Inflammatory macrophage treated with lipopolysaccharide for 1 hour (primary cell): Measurements from ENCODE around the gene IFNAR2.
"Not testable (repeated sequence)": the region's sequence is repeated elsewhere in the genome, so short reads cannot be mapped to it uniquely, and the experiment has no call there.

Source experiments
- DNase-seq, 2 donors: peaks; one replicate each; pipeline ENCODE4 v3.0.0-alpha.2; 2020 to 2022

IFNAR2 gene

DNA sequence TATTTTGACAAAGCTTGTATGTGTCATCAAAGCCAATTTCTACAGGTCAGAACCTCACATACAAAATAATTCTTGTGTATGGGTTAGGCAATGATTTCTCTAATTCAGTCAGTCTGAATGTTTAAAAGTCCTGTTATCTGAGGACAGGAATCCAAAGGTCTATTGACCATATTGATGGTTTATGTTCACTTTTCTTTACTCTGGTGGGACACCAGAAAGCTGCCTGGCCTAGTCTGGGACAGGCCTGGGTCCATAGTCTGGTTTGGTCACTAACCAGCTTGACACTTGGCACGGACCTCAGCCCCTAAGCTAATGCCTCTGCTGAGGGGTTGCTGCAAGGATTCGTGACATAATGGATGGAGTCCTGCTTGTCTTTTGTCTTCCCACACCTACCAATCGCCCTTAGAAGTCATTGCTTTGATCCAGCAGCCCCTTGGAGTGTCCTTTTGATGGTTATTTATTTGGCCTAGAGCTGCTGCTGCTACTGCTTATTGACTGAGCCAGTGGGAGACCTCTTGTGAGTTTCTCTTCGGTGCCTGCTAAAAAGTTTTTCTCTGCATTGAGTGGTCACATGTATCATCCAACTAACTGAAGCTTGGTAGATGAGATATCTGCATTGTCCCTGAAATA lies 15.7 kb downstream of the IFNAR2 start:
- no peak for DNase-seq

DNA sequence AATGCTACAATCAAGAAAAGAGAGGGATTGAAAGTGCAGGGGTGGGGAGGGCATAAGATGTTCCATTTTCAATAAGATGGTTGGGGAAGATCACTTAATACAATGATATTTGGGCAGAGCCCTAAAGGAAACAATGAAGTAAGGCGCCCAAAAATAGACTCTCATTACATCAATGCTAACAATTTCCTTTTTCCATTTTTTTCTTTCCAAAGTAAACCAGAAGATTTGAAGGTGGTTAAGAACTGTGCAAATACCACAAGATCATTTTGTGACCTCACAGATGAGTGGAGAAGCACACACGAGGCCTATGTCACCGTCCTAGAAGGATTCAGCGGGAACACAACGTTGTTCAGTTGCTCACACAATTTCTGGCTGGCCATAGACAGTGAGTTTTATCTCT lies 16.8 kb downstream of the IFNAR2 start:
- no peak for DNase-seq

DNA sequence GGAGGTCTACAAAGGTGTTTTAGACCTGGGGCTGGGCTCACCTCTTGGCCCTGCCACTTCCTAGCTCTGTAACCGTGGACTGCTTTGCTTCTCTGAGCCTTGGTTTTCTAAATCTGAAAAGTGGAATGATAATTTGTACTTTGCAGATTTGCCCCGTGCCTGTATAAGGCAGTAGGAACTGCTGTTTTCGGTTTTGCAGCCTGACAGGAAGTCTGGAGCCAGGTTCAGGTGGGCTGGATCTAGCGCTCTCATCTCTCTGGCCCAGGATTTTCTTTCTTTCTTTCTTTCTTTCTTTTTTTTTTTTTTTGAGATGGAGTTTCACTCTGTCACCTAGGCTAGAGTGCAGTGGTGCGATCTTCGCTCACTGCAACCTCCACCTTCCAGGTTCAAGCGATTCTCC lies 17.2 kb downstream of the IFNAR2 start:
- DNase-seq = no peak

DNA sequence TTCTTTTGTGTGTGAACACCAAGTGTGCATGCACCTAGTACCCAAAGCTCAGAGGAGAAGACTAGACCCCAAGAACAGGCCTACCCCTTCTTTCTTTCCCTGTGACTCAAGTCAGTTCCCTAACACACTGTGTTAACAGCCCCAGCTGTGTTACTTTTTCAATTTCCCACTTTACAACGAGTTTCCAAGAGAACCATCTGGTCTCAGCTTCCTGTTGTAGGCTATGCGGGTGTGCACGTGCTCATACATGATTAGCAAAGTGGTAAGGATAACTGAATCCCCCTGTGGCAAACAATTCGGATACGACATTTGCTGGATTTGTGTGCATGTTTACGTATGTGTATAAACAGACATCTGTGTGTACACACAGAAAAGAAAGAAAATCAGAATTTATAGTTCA lies 17.9 kb downstream of the IFNAR2 start:
- DNase-seq = no peak

DNA sequence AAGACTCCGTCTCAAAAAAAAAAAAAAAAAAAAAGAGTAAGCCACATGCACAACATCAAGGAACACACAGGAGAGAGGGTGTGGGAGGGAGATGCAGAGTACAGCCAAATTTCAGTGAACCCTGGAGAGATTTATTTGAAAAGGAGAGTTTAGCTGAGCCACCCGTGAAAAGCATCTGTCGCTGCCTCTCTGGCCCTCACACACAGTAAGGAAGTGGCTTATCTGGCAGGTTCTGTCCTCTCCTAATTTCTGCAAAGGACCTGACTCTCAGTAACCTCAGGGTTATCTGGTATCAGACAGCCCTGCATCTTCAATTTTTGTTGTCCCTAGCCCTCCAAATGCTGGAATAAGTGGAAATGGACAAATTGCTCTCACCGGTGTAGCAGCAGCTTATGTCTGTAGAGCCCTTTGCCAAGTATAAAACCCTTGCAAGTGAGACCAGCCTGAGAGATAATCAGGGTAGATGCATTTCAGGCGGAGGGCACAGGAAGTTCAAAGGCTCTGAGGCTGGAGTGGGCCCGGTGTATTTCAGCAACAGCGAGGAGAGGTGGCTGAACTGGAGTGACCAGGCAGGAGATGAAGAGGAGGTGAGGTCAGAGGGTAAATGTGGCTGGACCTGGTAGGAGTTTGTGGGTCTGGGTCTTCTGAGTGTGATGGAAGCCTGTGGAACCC lies 19.7 kb downstream of the IFNAR2 start:
- DNase-seq = no peak

DNA sequence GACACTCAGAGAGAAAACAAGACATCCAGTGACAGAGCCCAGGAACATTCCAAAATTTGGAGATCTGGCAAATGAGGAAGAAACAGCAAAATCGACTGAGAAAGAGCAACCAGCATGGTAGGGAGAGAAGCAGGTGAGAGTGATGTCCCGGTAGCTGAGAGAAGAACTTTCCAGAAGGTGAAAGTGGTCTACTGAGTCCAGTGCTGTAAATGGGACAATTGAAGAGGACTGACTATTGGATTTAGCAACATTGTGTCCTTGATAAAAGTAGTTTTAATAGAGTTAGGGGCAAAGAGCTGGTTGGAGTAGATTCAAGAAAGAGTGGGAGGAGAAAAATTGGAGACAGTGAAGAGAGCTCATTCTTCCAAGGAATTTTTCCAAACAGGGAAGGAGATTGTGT lies 21.4 kb downstream of the IFNAR2 start:
- no peak for DNase-seq

DNA sequence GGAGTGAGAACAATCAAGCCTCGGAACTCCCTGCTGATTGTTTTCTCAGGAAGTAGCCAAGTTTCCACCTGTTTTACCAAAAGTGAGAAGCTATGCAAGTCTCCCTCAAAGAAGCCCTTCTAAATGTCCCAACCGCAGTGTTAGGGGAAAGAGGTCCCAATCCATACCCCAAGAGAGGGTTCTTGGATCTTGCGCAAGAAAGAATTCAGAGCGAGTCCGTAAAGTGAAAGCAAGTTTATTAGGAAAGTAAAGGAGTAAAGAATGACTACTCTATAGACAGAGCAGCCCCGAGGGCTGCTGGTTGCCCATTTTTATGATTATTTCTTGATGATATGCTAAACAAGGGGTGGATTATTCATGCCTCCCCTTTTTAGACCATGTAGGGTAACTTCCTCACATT lies 23.6 kb downstream of the IFNAR2 start:
- not testable (repeated sequence) for DNase-seq

DNA sequence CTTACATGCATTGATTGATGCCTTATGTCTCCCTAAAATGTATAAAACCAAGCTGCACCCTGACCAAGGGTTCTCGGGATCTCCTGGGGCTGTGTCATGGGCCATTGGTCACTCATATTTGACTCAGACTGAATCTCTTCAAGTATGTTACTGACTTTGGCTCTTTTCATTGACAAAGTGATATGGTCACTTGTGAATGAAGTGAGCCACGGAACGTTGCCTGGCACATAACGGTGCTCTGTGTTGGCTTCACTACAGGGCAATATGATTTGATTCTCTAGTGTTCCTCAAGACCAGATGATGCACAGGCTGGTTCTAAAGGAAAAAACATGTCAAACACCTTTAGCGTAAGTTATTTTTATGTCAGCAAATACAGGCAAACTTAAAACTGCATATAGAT lies 25.0 kb downstream of the IFNAR2 start:
- no peak for DNase-seq

DNA sequence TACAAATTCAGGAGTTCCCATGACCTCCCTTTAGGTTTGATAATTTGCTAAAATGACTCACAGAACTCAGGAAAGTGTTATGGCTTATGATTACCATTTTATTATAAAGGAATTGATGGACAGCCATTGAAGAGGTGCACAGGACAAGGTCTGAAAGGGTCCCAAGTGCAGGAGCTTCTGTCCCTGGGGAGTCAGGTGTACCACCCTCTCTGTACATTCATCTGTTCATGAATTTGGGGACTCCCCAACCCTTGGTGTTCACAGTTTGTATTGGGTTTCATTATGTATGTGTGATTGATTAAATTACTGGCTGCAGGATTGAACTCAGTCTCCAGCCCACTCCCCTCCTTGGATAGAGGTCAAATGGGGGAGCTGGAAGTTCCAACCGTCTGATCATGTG lies 25.7 kb downstream of the IFNAR2 start:
- no peak for DNase-seq

DNA sequence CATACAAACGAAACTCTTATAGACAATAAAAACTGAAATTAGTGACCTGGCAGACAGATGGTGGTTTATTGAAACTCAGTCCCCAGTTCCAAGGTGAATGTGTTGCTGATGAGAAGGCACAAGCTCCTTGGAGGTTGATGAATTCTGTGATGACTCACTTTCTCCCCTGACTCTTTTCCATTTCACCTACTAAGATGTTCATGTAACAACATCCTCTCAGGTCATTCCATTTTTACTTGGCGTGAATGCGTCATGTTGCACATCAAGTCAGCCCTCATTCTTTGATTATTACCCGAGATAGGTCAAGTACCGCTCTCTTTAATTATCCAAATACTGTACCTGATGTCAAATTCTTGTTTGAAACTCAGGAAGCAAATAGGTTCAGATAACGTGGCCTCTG lies 26.3 kb downstream of the IFNAR2 start:
- DNase-seq = no peak

DNA sequence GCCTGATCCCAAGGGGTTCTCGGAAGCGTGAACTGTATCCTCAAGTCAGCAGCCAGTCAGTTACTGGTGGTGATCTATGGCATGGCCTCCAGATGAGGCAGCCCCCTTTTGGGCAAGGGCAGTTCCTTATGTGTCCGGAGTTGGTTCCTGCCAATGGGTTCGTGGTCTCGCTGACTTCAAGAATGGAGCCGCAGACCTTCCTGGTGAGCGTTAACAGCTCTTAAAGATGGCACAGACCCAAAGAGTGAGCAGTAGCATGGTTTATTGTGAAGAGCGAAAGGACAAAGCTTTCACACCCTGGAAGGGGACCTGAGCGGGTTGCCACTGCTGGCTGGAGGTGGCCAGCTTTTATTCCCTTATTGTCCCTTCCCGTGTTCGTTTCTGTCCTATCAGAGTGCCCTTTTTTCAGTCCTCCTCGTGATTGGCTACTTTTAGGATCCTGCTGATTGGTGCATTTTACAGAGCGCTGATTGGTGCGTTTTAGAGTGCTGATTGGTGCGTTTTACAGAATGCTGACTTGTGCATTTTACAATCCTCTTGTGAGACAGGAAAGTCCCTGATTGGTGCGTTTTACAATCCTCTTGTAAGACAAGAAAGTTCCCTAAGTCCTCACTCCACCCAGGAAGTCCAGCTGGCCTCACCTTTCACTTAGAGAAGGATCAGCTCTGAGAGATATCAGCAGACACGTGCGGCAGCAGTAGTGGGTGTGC lies 27.5 kb downstream of the IFNAR2 start:
- no peak for DNase-seq

DNA sequence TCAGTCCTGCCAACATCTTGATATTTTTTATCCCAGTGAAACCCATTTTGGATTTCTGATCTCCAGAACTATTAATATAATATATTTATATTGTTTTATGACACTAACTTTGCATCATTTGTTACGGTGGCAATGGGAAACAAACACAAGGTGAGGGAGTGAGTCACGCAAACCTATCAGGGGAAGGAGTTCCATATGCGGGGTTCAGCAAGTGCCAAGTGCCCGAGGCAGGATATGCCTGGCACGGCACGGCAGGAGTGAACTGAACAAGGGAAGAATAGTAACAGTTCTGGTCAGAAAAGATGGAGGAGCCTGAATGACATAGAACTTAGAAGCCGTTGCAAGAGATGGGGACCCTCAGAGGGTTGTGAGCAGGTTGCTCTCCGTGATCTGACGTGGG lies 28.7 kb downstream of the IFNAR2 start:
- no peak for DNase-seq

DNA sequence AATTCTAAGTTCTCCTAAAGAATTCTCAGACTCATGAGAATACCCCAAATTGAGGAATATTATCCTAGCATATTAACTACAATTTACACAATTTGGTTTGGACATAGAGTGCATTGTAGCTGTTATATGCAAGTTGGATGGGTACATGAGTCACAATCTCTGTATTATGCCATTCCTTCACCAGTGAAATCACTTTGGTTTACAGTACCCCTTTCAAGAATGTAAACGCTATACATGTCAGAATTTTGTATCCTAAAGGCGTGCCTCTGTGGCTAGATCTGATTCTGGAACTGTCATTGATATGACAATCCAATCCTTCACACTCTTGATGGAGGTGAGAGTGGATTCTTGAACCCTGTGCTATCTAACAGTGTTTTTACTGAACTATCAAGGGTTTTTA lies 29.7 kb downstream of the IFNAR2 start:
- DNase-seq = no peak

DNA sequence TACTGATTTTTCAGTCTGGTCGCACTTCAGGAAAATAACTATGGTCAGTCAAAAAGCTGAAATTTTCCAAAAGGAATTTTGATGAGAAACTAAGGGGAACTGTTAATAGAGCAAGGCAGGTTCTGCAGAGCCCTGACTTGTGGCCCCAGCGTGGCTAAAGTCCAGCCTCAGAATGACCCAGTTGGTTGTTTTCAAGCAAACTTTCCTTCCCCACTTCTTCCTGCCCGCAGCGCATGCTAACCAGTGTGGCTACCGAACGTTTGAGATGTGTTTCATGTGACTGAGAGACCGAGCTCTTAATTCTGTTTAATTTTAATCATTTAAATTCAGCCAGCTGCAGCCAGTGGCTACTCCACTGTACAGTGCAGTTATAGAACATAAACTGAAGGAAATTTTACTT lies 30.3 kb downstream of the IFNAR2 start:
- DNase-seq = no peak

DNA sequence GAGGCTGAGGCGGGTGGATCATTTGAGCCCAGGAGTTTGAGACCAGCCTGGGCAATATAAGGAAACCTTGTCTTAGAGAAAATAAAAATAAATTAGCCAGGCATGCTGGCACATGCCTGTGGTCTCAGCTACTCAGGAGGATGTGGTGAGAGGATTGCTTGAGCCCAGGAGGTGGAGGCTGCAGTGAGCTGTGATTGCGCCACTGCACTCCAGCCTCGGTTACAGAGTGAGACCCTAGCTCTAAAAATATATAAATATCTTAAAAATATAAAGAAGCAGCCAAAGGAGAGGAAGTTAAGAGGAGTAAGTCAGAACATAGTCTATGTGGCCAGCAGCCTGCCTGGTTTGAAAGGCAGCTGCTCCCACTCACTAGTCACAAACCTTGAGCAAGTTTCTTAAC lies 31.9 kb downstream of the IFNAR2 start:
- DNase-seq = peak in 1 of 2 donors; percentile 30

DNA sequence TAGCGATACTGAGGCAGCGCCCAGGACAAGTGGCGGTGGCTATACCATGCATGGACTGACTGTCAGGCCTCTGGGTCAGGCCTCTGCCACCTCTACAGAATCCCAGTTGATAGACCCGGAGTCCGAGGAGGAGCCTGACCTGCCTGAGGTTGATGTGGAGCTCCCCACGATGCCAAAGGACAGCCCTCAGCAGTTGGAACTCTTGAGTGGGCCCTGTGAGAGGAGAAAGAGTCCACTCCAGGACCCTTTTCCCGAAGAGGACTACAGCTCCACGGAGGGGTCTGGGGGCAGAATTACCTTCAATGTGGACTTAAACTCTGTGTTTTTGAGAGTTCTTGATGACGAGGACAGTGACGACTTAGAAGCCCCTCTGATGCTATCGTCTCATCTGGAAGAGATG lies 33.2 kb downstream of the IFNAR2 start:
- no peak for DNase-seq

DNA sequence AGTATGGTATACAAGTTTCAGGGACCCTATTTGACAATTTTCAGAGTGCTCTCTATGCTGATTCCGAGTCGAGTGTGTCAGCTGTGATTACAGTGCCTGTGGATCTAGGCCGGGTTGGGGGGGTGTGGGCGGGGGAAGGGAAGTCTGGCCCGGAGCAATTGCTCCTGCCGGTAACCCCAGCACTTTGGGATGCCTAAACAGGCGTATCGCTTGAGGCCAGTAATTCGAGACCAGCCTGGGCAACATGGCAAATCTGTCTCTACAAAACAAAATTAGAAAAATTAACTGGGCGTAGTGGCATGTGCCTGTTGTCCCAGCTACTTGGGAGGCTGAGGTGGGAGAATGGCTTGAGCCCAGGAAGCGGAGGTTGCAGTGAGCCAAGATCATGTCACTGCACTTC lies 34.8 kb downstream of the IFNAR2 start:
- DNase-seq = no peak

DNA sequence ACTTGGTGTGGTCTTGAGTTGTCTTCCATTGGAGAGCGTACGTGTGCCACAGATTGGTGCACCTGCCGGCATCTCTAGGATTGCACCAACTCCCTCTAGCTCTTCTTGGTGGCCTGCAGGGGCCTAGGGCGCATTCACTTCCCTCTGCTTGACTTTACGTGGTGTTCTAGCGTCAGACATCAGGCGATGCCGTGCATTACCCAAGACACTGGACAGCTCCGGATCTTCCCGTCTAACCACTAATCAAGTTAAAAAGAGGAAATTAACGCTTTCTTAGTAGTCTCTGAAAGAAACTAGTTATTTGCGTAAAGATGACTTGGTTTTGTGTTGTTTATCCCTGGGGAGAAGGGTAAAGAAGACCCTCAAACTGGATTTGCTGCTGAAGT lies 35.9 kb downstream of the IFNAR2 start:
- DNase-seq = peak; percentile 92 to 96

DNA sequence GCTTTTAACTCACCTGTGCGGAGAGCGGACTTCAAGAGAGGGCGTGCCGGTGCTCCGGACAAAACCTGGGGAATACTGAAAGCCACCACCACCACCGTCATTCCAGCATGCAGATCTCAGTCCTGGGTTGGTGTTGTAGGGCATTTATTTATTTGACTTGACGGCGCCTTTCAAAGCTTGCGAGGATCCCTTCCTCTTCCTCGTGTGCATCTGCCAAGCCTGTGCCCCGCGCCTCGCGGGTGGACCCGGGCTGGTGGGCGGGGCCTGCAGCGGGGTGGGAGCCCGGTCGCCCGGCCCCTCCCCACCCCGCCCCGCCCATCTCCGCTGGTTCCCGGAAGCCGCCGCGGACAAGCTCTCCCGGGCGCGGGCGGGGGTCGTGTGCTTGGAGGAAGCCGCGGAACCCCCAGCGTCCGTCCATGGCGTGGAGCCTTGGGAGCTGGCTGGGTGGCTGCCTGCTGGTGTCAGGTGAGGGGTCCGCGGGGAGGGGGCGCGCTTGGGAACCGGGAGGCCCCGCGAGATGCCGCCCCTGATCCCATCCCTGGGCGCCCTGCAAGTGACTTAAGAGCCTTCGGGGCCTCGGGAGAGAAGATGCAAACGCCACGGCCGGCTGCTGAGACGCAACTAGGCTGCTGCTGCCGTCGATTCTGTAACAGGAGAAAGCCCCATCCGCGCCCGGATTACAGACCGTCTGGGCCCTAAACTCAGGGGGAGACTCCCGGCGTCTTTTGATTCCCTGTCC lies 36.5 kb downstream of the IFNAR2 start, which contains the start of gene IL10RB:
Gene IL10RB, plus strand, starts transcription at position 318 of the 739 bp plus-strand sequence. Its CDS starts 99 bp downstream, at position 417.
- DNase-seq = peak; percentile 82 to 85

DNA sequence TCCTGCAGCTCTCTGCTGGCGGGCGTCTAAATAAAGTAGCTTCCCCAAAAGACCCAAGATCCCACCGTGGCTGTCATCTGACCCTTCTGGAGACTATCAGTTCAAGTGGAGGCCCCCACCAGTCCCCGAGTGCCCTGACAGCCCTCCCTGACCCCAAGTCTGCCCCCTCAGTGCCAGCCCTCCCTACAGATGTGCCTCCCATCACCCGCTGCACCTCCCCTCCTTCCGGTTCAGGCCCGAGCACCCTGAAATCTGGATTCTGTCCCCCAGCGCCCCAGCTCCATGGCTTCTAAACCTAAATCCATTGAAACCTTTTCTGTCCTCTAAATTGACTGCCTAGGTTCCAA lies 37.0 kb downstream of the IFNAR2 start:
- no peak for DNase-seq

DNA sequence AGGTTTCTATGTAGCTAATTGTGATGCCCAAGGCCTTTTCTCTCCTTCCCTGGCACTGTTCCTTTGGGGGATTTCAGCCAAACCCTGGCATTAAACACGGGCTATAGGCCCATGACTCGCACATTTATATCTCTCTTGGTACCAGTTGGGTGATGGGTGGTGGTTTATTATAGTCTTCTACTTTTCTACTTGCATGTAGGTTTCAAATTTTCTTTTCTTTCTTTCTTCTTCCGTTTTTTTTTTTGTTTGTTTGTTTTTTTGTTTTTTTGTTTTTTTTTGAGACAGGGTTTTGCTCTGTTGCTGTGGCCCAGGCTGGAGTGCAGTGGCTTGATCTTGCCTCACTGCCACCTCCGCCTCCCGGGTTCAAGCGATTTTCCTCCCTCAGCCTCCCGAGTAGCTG lies 37.5 kb downstream of the IFNAR2 start:
- no peak for DNase-seq

DNA sequence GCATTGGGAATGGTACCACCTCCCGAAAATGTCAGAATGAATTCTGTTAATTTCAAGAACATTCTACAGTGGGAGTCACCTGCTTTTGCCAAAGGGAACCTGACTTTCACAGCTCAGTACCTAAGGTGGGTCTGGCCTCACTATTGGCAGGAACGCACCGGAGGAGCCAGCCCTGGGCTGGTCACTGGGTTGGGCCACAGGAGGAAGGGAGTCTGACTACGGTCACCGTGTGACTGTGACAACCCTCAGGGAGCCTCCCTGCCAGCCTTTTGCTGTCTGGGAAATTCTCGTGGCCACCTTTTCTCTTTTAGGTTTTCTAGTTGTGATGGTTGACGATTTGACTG lies 38.6 kb downstream of the IFNAR2 start:
- DNase-seq = peak in 1 of 2 donors; percentile 33

DNA sequence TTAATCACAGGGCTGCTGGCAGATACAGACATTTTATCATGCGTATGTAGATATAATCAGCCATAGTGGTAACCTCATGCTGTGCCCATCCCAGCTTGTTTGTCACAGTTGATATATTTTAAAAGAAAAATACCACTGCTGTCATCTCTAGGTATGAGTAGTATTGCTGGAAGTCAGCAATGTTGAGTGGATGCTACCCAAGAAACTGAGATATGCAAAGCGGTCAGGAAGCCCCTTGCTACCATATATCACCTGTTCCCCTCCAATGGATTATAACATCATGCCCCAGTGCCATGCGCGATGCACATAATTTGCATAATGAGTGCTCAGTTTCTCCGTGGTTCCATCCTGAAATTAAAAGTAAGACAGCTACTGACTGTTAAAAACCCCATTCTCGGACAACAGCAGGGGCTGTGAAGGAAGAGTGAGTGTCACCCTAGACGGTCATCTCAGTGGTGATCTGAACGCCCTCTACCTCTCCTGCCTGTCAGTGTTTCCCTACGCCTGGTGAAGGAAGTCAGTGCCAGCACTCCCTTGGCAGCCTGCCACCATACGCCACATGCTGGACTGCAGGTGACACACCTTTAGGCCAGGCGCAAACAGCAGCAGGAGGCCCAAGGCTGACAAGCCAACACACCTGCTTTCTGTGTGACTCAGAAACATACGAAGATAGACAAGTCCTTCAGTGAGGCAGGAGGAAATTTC lies 39.2 kb downstream of the IFNAR2 start:
- DNase-seq = no peak
